Common myeloid progenitor, CD34-positive (primary cell): Measurements from ENCODE around the gene FOXF2.

Source experiments
- CTCF ChIA-PET: fragments of 350-600 bp; sonication (Branson Sonifier 250); formaldehyde crosslinking; loops from one replicate; lab custom pipeline; 2021; ENCODE audit warnings: antibody characterized with exemption; lab: Charles Lee
- POLR2A ChIA-PET: fragments of 350-600 bp; sonication (Branson Sonifier 250); formaldehyde crosslinking; loops from one replicate; lab custom pipeline; 2021; ENCODE audit warnings: antibody characterized with exemption; lab: Charles Lee
- DNase-seq, 3 donors: peaks; one replicate each; pipeline versions ENCODE4 v3.0.0 to v3.0.0-alpha.2; 2013
- H3K27ac ChIP-seq, 2 experiments: 1 replicate in 1 of 2; 2 replicates in 1 of 2; pipeline ENCODE4 v1.7.0; 2013; ENCODE audit warnings: inconsistent platforms in 2 of 2, low read length in 2 of 2, mild to moderate bottlenecking in 2 of 2, low read depth in 1 of 2, moderate library complexity in 1 of 2; ENCODE audit not compliant: severe bottlenecking in 2 of 2, insufficient read depth in 1 of 2, poor library complexity in 1 of 2
- H3K27me3 ChIP-seq, 5 experiments: replicated peaks in 2 of 5; 1 replicate in 3 of 5; 2 replicates in 2 of 5; pipeline versions ENCODE4 v1.6.1 to v1.7.0; 2013; ENCODE audit warnings: low read length in 4 of 5, mild to moderate bottlenecking in 2 of 5, moderate library complexity in 2 of 5, inconsistent platforms in 1 of 5; ENCODE audit not compliant: insufficient read depth in 5 of 5, control insufficient read depth in 4 of 5
- H3K36me3 ChIP-seq, 4 experiments: 1 replicate in 2 of 4; 2 replicates in 2 of 4; pipeline versions ENCODE4 v1.6.1 to v1.7.0; 2013; ENCODE audit warnings: low read length in 3 of 4, control low read depth in 1 of 4, mild to moderate bottlenecking in 1 of 4; ENCODE audit not compliant: control insufficient read depth in 4 of 4, insufficient read depth in 4 of 4
- H3K4me1 ChIP-seq, 4 experiments: 1 replicate in 3 of 4; 2 replicates in 1 of 4; pipeline versions ENCODE4 v1.6.1 to v1.7.1; 2013; ENCODE audit warnings: low read length in 3 of 4, mild to moderate bottlenecking in 3 of 4, control low read depth in 1 of 4, inconsistent platforms in 1 of 4, moderate library complexity in 1 of 4; ENCODE audit not compliant: control insufficient read depth in 4 of 4, insufficient read depth in 4 of 4; ENCODE audit errors: control extremely low read depth in 1 of 4
- H3K4me3 ChIP-seq, 7 experiments: 1 replicate in 4 of 7; 2 replicates in 3 of 7; pipeline versions ENCODE4 v1.5.1 to v1.7.0; 2013; ENCODE audit warnings: mild to moderate bottlenecking in 7 of 7, low read length in 6 of 7, moderate library complexity in 6 of 7, inconsistent platforms in 2 of 7, low read depth in 2 of 7, control low read depth in 1 of 7; ENCODE audit not compliant: insufficient read depth in 4 of 7, control insufficient read depth in 1 of 7; ENCODE audit errors: extremely low read depth in 1 of 7
- H3K9me3 ChIP-seq, 5 experiments: 1 replicate in 4 of 5; 2 replicates in 1 of 5; pipeline versions ENCODE4 v1.6.1 to v1.7.1; 2013; ENCODE audit warnings: low read length in 4 of 5, mild to moderate bottlenecking in 2 of 5, inconsistent platforms in 1 of 5, low read depth in 1 of 5, moderate library complexity in 1 of 5; ENCODE audit not compliant: control insufficient read depth in 4 of 5, insufficient read depth in 2 of 5; ENCODE audit errors: control extremely low read depth in 1 of 5
- WGBS: methylation state at CpG from one replicate; pipeline ENCODE4 v1.1.5; 2013; ENCODE audit not compliant: insufficient coverage; 5-methylcytosine and 5-hydroxymethylcytosine counted together

FOXF2 gene

DNA sequence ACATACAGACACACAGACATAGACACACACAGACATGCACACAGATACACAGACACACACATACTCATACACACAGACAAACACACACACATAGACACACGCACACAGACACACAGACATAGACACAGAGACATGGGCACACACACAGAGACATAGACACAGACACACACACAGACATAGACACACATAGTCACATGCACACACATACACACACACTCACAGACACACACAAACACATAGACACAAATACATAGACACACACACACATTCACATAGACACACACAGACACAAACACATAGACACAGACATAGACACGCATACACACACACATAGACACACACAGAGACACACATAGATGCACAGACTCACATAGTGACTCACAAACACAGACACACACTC, 13.5 kb downstream of the FOXF2 start:
- Histone ChIP-seq H3K9me3 (no peaks in the 10 kb centered on the region), H3K27ac (no peak overlapping the region), H3K4me3 (no peak overlapping the region), H3K27me3 (peaks cover 6 to 54% (median 13%) of the 10 kb centered on the region in 5 experiments), H3K4me1 (peaks cover 0 to 2% (median 0%) of the 10 kb centered on the region in 4 experiments), H3K36me3 (no peaks in the 10 kb centered on the region)
- CTCF ChIA-PET: no interaction called here
- POLR2A ChIA-PET: no interaction called here
- no peak for DNase-seq
- 100% methylated on average over 1 of the region's 2 CpGs for WGBS

DNA sequence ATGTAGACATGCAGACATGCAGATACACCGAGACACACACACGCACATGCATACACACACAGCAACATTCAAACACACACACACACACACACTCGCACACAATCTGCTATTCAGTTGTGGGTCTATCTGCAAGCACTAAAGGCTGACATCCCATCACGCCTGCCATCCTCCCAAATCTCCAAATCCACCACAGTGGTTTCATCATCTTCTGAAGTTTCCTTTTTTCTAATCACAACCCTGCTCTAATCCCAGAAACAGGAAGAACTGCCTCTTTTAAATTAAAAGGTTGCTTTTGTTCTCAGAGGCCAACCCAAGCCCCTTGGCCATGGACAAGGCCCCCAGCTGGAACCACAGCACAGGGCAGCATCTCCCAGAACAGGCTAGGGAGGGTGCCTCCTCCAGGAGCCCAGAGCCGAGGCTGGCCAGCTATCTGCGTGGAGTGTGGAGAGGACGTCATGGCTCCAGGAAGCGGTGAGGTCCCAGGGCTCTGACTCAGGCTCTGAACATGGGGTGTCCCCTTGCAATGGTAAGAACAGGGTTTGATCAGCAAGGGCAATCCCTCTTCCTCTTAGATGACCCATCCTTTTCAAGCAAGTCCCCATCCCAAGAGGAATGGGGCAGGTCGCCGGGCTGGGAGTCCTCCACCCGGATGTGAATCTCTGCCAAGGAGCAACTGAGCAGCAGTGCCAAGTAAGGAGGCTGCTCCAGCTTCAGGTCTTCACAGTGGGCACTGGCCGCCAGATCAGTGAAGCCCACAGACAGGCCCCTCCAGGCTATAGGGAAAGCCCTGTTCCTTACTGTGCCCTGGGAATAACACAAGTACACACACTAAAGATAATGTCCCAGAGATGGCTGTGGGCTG, 14.7 kb downstream of the FOXF2 start:
- no peak for DNase-seq
- POLR2A ChIA-PET: no interaction called here
- CTCF ChIA-PET: no interaction called here
- Histone ChIP-seq H3K27ac (no peak overlapping the region), H3K27me3 (peaks cover 3 to 44% (median 9%) of the 10 kb centered on the region in 5 experiments), H3K9me3 (no peaks in the 10 kb centered on the region), H3K36me3 (no peaks in the 10 kb centered on the region), H3K4me1 (peaks cover 0 to 2% (median 0%) of the 10 kb centered on the region in 4 experiments), H3K4me3 (no peak overlapping the region)
- WGBS: 89% methylated on average over 12 of the region's 12 CpGs

DNA sequence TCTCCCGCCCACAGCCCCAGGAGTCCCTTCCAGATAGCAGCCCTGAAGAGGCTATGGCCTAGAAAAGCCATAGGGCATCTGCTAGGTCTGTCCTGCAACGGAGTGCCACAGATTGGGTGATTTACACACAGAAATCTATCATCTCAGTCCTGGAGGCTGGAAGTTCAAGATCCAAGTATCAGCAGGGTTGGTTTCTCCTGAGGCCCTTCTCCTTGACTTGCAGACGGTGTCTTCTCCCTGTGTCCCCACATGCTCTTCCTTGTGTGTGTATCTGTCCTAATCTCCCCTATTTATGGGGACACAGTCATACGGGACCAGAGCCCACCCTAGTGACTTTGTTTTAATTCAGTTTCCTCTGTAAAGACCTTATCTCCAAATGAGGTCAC, 15.3 kb downstream of the FOXF2 start:
- peaks cover 0 to 2% (median 0%) of the 10 kb centered on the region in 4 experiments for H3K4me1 ChIP-seq
- H3K36me3 ChIP-seq: no peaks in the 10 kb centered on the region
- no peak for DNase-seq
- no peak overlapping the region for H3K4me3 ChIP-seq
- 86% methylated on average over 4 of the region's 4 CpGs for WGBS
- POLR2A ChIA-PET: no interaction called here
- peaks cover 3 to 44% (median 10%) of the 10 kb centered on the region in 5 experiments for H3K27me3 ChIP-seq
- H3K9me3 ChIP-seq: no peaks in the 10 kb centered on the region
- CTCF ChIA-PET: interaction anchor here (1.3 kb wide), 1 partner anchor 8 kb away, joined by 4 read pairs; no protein-coding TSS in a partner anchor
- H3K27ac ChIP-seq: no peak overlapping the region

DNA sequence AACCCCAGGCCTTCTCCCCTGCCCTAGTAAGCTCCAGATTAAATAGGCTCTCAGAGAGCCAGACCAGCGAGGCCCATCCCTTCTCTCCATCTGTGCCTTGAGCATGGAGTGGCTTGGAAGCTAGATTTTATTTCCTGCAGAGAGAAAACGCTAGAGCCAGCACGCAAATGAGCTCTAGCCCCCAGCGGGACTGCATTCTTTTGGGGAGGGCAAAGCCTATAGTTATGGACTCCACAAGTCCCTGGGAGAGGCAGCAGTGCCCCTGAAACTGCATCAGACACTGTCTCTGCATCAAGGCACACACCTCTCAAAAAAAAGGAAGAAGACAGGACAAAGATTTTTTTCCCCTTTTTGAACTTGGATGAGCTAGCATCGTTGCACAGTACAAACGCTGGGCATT, 15.8 kb downstream of the FOXF2 start:
- Histone ChIP-seq H3K9me3 (no peaks in the 10 kb centered on the region), H3K27ac (no peak overlapping the region), H3K27me3 (peaks cover 0 to 45% (median 13%) of the 10 kb centered on the region in 5 experiments), H3K4me1 (peaks cover 0 to 2% (median 0%) of the 10 kb centered on the region in 4 experiments), H3K4me3 (no peak overlapping the region), H3K36me3 (no peaks in the 10 kb centered on the region)
- CTCF ChIA-PET: interaction anchor here (0.9 to 1.3 kb wide), 2 partner anchors 8 to 179 kb away, joined by 3 to 4 read pairs; no protein-coding TSS in a partner anchor
- POLR2A ChIA-PET: no interaction called here
- DNase-seq: no peak
- 71% methylated on average over 2 of the region's 6 CpGs for WGBS

DNA sequence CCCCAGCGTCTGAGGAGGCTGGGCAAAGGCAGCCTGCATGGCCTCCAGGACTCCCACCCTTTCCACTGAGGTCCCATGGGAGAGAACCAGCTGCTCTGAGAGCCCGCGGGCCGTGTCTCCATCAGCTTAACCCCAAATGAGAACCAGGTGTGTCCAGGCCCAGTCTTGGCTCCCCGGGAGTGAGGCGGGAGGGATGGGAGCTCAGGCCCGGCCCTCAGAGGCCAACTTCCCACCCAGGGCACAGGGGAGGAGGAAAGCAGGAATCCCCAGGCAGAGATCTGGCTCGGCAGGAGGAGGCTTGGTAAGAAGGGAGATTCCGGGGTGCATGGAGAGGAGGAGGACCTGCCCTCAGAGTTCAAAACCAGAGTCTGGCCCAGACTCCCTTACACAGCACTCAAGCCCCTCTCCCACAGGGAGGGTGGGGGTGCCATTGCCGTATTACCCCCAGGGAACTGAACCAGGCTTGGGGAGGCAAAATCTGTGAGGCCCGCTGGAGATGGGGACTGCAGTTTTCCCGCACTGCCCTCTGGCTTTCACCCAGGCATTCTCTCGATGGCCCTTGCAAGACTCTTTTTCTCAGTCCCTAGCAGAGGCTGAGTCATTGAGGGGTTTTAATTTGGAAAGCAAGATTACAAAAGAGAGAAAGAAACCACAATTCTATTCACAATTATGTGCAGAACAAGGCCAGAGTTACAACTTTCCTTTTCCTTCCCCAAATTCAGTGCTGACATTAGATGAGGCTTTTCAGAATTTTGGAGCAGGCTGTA, 17.1 kb downstream of the FOXF2 start:
- CTCF ChIA-PET: interaction anchor here (0.6 to 1.3 kb wide), 3 partner anchors 18 to 815 kb away, joined by 3 read pairs; no protein-coding TSS in a partner anchor
- Histone ChIP-seq H3K4me3 (no peak overlapping the region), H3K36me3 (no peaks in the 10 kb centered on the region), H3K9me3 (no peaks in the 10 kb centered on the region), H3K4me1 (peaks cover 0 to 2% (median 0%) of the 10 kb centered on the region in 4 experiments), H3K27ac (no peak overlapping the region), H3K27me3 (peaks cover 0 to 42% (median 15%) of the 10 kb centered on the region in 5 experiments)
- DNase-seq: no peak
- POLR2A ChIA-PET: no interaction called here
- 96% methylated on average over 8 of the region's 13 CpGs for WGBS

DNA sequence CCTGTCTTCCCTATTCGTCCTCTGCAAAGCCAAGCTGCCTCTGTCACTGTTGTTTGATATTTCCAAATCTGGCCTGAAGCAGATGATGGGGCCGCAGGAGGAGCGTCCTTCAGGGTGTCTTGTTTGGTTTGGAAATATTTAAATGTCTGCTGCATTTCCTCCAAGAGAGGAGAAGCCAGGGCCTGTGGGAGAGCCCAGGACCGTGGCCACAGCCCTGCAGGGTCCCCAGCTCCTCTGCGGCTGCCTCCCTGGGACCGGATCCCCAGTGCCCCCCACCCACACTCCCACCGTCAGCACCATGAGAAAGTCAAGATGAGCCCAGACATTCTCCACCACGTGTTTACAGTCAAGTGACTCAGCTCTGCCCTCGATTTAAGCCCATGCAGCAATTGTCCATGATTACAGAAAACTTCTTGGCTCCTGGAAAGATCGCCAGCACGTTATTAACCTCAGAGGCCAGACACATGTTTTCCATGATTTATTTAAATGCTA, 18.2 kb downstream of the FOXF2 start:
- H3K27ac ChIP-seq: no peak overlapping the region
- no peaks in the 10 kb centered on the region for H3K9me3 ChIP-seq
- H3K27me3 ChIP-seq: peaks cover 0 to 35% (median 15%) of the 10 kb centered on the region in 5 experiments
- no peak overlapping the region for H3K4me3 ChIP-seq
- POLR2A ChIA-PET: no interaction called here
- peaks cover 0 to 2% (median 0%) of the 10 kb centered on the region in 4 experiments for H3K4me1 ChIP-seq
- no peak for DNase-seq
- WGBS: 89% methylated on average over 6 of the region's 11 CpGs
- CTCF ChIA-PET: interaction anchor here (0.6 kb wide), 1 partner anchor 816 kb away, joined by 3 read pairs; no protein-coding TSS in a partner anchor
- H3K36me3 ChIP-seq: no peaks in the 10 kb centered on the region
